Spleen (tissue), 11 donors: ENCODE measurements around the gene ACKR1. TPM values are rescaled to one million over a fixed set of nuclear protein-coding genes. Genes with fewer than 3 reads are reported as not detected.
A peak's percentile ranks its signal among the peaks of the same experiment; 100 is the strongest.

ENCODE experiments used
- DNase-seq: peaks from one replicate; pipeline ENCODE4 v3.0.0-alpha.2; 2020
- H3K27ac ChIP-seq, 8 donors: fragments of 200-600 bp; sonication (generic) in 7 of 8; 1 replicate in 4 of 8; 2 replicates in 4 of 8; pipeline versions ENCODE4 v1.5.0 to v1.8.0; 2016 to 2021; ENCODE audit warnings: inconsistent platforms in 4 of 8, mild to moderate bottlenecking in 4 of 8, moderate library complexity in 1 of 8
- H3K27me3 ChIP-seq, 7 donors: fragments of 200-600 bp; sonication (generic) in 6 of 7; replicated peaks in 1 of 7; 1 replicate in 4 of 7; 2 replicates in 3 of 7; pipeline versions ENCODE4 v1.5.0 to v1.8.0; 2016 to 2021; ENCODE audit warnings: inconsistent platforms in 3 of 7, mild to moderate bottlenecking in 1 of 7
- H3K36me3 ChIP-seq, 6 donors: fragments of 200-600 bp; sonication (generic) in 5 of 6; 1 replicate in 4 of 6; 2 replicates in 2 of 6; pipeline versions ENCODE4 v1.5.0 to v1.8.0; 2016 to 2021; ENCODE audit warnings: inconsistent platforms in 2 of 6
- H3K4me1 ChIP-seq, 6 donors: fragments of 200-600 bp; sonication (generic) in 5 of 6; 1 replicate in 3 of 6; 2 replicates in 3 of 6; pipeline versions ENCODE4 v1.5.0 to v1.8.0; 2016 to 2021; ENCODE audit warnings: inconsistent platforms in 3 of 6
- H3K4me3 ChIP-seq, 8 donors: fragments of 200-600 bp; sonication (generic) in 7 of 8; 1 replicate in 4 of 8; 2 replicates in 4 of 8; pipeline versions ENCODE4 v1.5.0 to v1.8.0; 2016 to 2021; ENCODE audit warnings: inconsistent platforms in 4 of 8, mild to moderate bottlenecking in 4 of 8, moderate library complexity in 2 of 8
- H3K9me3 ChIP-seq, 8 donors: fragments of 200-600 bp; sonication (generic) in 7 of 8; 1 replicate in 4 of 8; 2 replicates in 4 of 8; pipeline versions ENCODE4 v1.5.0 to v1.8.0; 2016 to 2021; ENCODE audit warnings: inconsistent platforms in 4 of 8
- POLR2A ChIP-seq, 3 donors: fragments of 450-650 bp; IDR thresholded peaks; one replicate each; pipeline ENCODE4 v1.5.1; 2017; ENCODE audit warnings: antibody characterized with exemption in 3 of 3, mild to moderate bottlenecking in 1 of 3
- POLR2AphosphoS5 ChIP-seq, 3 donors: sonication (generic); formaldehyde crosslinking; IDR thresholded peaks; one replicate each; pipeline ENCODE4 v1.5.1; 2017; ENCODE audit warnings: antibody characterized with exemption in 3 of 3
- WGBS, 5 donors: extraction: QIAGEN DNeasy Blood & Tissue Kit in 3 of 5; methylation state at CpG; one replicate each; pipeline versions ENCODE4 v1.1.5 to v1.1.7; 2013 to 2018; 5-methylcytosine and 5-hydroxymethylcytosine counted together
- intact Hi-C: fragments of 100-400 bp; cut with DNase I; formaldehyde crosslinking; loops from one replicate; pipeline ENCODE4 v1.15.0; 2023; ENCODE audit warnings: low total_unique reads
- polyA plus RNA-seq, 3 donors: library from polyadenylated mRNA; stranded (reverse); fragments of 200-250 nt; gene quantifications; one replicate each; pipeline ENCODE4 v1.2.1, GENCODE V29; 2013
- total RNA-seq, 7 donors: library from RNA; depleted of rRNA in 3 of 7; stranded (reverse); fragments of >200 nt in 3 of 7; fragmentation: NEBNext Ultra II Directional in 4 of 7; extraction: Animal tissue kit (Norgen Biotek cat#: 25700) in 4 of 7; gene quantifications; one replicate each; pipeline versions ENCODE4 v1.1.0 to v1.2.1, GENCODE V29; 2016 to 2021
- TF ChIP-seq, protein P1 (sequence below), 11 experiments: fragments of 200-600 bp in 7 of 11; fragments of 450-650 bp in 4 of 11; sonication (generic) in 4 of 11; IDR thresholded peaks in 8 of 11; conservative IDR thresholded peaks in 3 of 11; 1 replicate in 7 of 11; 2 replicates in 4 of 11; pipeline versions ENCODE4 v1.4.0 to v1.8.0; 2016 to 2021; ENCODE audit warnings: antibody characterized with exemption in 11 of 11, inconsistent platforms in 4 of 11, mild to moderate bottlenecking in 1 of 11
- donor health status: healthy with polysubstance abuse.
- donor health status: DM: no; HTN: no; CAD: no; lungs with moderate emphysema.
- donor health status: DM: no; HTN: no; CAD: no.
- donor health status: Bipolar disorder and iron deficiency.
- donor health status: healthy.
- donor health status: DM: no; HTN: no; CAD: no.
- donor health status: DM: yes; HTN: yes; CAD: no.

Gene ACKR1
- total and polyA plus RNA-seq, 10 donors: 17.6 to 141 (median 99.6) TPM

DNA sequence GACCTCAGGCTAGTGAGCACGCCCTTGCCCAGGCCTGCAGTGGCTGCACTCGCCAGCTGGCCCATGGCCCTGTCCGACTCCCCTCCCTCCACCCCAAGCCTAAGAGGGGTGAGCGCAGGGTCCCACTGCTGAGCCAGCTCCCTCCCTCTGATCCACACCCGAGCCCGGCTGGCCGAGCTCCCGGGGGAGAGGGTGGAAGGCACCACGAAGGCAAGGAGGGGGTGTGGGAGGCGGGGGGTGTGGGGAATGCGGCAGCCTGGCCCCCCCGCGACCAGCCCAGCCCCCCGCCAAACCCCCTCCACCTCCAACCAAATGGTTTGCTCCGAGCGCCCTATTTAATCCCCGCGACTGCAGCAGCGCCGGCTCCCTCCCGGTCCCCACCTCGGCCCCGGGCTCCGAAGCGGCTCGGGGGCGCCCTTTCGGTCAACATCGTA lies 33.4 kb upstream of the ACKR1 start, which contains the start of gene CADM3:
Gene CADM3, plus strand, starts transcription at position 362 of the 434 bp plus-strand sequence. CDS start 151 bp downstream, outside the sequence.
- WGBS, 5 donors: 5 to 19% (median 8%) methylated on average over 10 to 28 of the region's 29 CpGs
- Histone ChIP-seq H3K4me1 (peaks cover 0 to 25% (median 12%) of the 10 kb centered on the region in 6 donors), H3K9me3 (no peaks in the 10 kb centered on the region), H3K27me3 (peaks cover 0 to 93% (median 36%) of the 10 kb centered on the region in 7 donors), H3K27ac (no peak within 1 kb of the TSS), H3K4me3 (peak within 1 kb of the TSS in 7 of 8 donors; percentile 10 to 63 (median 28)), H3K36me3 (no peaks in the 10 kb centered on the region)
- intact Hi-C loops: no loop called here
- DNase-seq: peak; percentile 54
- TF ChIP-seq, protein P1, sequence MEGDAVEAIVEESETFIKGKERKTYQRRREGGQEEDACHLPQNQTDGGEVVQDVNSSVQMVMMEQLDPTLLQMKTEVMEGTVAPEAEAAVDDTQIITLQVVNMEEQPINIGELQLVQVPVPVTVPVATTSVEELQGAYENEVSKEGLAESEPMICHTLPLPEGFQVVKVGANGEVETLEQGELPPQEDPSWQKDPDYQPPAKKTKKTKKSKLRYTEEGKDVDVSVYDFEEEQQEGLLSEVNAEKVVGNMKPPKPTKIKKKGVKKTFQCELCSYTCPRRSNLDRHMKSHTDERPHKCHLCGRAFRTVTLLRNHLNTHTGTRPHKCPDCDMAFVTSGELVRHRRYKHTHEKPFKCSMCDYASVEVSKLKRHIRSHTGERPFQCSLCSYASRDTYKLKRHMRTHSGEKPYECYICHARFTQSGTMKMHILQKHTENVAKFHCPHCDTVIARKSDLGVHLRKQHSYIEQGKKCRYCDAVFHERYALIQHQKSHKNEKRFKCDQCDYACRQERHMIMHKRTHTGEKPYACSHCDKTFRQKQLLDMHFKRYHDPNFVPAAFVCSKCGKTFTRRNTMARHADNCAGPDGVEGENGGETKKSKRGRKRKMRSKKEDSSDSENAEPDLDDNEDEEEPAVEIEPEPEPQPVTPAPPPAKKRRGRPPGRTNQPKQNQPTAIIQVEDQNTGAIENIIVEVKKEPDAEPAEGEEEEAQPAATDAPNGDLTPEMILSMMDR (IDR thresholded peaks at IDR 0.05 in 8 of 11, conservative IDR thresholded peaks at IDR 0.05 in 3 of 11): no peak
- TF ChIP-seq POLR2A (IDR thresholded peaks at IDR 0.05) (no peak), POLR2AphosphoS5 (IDR thresholded peaks at IDR 0.05) (no peak)

DNA sequence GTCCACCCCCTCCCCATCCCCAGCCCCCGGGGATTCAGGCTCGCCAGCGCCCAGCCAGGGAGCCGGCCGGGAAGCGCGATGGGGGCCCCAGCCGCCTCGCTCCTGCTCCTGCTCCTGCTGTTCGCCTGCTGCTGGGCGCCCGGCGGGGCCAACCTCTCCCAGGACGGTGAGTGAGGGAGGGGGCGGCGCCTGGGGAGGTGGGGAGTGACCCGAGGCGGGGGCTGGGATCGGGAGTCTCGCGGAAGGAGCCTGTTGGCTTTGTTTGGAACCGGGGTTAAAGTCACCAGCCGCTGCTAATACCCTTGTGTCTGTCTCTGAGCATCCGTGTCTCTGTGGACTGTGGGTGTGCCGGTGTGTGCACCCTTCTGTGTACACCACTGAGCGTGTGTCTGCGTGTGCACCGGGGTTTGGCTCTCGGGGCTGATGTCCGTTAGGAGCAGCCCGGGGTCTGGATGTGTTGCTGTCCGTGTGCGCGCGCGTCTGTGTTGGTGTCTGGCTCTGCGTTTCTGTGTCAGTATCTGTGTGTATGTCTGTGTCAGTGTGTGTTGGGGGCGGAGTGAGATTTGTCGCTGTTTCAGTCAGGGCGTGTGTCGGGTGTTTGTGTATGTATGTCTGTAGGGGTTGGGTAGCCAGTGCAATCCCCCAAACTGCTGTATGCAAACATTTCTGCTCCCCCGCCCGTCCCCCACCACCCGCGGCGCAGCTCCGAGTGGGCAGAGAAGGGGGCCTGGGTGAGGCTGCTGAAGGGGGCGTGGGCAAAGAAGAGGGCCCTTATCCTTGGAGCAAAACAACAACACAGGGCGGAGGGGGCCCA lies 32.8 kb upstream of the ACKR1 start:
- Histone ChIP-seq H3K4me1 (peaks cover 0 to 25% (median 12%) of the 10 kb centered on the region in 6 donors), H3K27ac (no peak overlapping the region), H3K4me3 (peak overlapping the region in 7 of 8 donors; percentile 10 to 63 (median 28)), H3K27me3 (peaks cover 0 to 92% (median 36%) of the 10 kb centered on the region in 7 donors), H3K36me3 (no peaks in the 10 kb centered on the region), H3K9me3 (no peaks in the 10 kb centered on the region)
- TF ChIP-seq, protein P1 (IDR thresholded peaks at IDR 0.05 in 8 of 11, conservative IDR thresholded peaks at IDR 0.05 in 3 of 11): no peak
- TF ChIP-seq POLR2A (IDR thresholded peaks at IDR 0.05): no peak
- TF ChIP-seq POLR2AphosphoS5 (IDR thresholded peaks at IDR 0.05): no peak
- intact Hi-C loops: no loop called here
- WGBS, 5 donors: 1 to 3% (median 2%) methylated on average over 26 to 49 of the region's 49 CpGs
- peak; percentile 73 for DNase-seq

DNA sequence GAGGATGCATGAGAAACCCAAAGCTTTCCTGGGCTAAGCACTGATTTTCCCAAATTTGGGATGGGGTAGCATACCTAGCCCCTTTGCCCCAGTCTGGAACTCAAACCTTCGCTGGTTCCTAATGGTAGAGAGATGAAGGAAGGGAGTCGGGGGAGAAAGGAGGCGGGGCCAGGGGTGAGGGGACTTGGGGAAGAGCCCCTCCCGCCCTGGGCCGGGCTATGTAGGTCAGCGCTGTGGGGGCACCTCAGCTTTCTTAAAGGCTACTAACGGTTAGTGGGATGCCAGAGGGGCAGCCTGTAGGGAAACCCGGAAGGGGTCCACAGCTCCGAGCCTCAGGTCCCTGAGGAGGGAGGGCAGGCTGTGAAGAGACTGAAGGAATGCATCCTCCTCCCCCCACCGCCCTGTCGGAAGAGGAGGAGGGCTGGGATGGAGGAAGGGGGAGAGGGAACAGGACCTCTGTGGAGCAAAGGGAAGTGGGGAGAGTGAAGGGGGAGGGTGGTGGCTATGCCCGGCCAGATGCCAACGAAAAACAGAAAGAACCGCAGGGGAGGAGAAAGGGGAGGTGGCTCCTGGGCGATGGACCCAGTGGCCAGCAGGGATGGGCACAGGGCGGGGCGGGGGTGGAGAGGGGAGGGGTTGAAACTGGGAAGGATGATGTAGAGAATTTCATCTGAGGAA lies 31.9 kb upstream of the ACKR1 start:
- Histone ChIP-seq H3K4me1 (peaks cover 0 to 25% (median 12%) of the 10 kb centered on the region in 6 donors), H3K27ac (no peak overlapping the region), H3K36me3 (no peaks in the 10 kb centered on the region), H3K4me3 (peak overlapping the region in 4 of 8 donors; percentile 10 to 63 (median 32)), H3K9me3 (no peaks in the 10 kb centered on the region), H3K27me3 (peaks cover 0 to 84% (median 36%) of the 10 kb centered on the region in 7 donors)
- no peak for DNase-seq
- no peak for TF ChIP-seq POLR2AphosphoS5 (IDR thresholded peaks at IDR 0.05)
- TF ChIP-seq, protein P1 (IDR thresholded peaks at IDR 0.05 in 8 of 11, conservative IDR thresholded peaks at IDR 0.05 in 3 of 11): no peak
- TF ChIP-seq POLR2A (IDR thresholded peaks at IDR 0.05): no peak
- intact Hi-C loops: no loop called here
- 1 to 6% (median 4%) methylated on average over 17 of the region's 17 CpGs for WGBS, 5 donors
